OCI-LY3 (cell line): Measurements from ENCODE around the gene RAB3D.

Source experiments
- CTCF ChIP-seq: fragments of 200-600, 300-600 bp; sonication (generic); IDR thresholded peaks from 2 replicates; pipeline ENCODE4 v1.5.1; 2014; ENCODE audit warnings: antibody characterized with exemption, low read length, low read depth
- EZH2phosphoT487 ChIP-seq: fragments of 200-600 bp; shearing (Covaris generic); IDR thresholded peaks from 2 replicates; pipeline ENCODE4 v1.6.1; 2018; ENCODE audit warnings: antibody characterized with exemption, mixed run types, low read depth

GRCh38 chr19:11379857-11380350, 40.4 kb upstream of the RAB3D start:
- TF ChIP-seq CTCF (no peak), EZH2phosphoT487 (no peak)
